H1 (cell line): ENCODE measurements around the gene INPP5A. TPM values are rescaled to one million over a fixed set of nuclear protein-coding genes. Genes with fewer than 3 reads are reported as not detected.

ENCODE experiments used
- CTCF ChIA-PET: fragments of 300-600 bp; sonication (Branson Sonifier 250); formaldehyde crosslinking; loops from one replicate; lab custom pipeline; 2021; ENCODE audit not compliant: partially characterized antibody; lab: Charles Lee
- POLR2A ChIA-PET: fragments of 300-600 bp; sonication (Branson Sonifier 250); formaldehyde crosslinking; loops from one replicate; lab custom pipeline; 2021; ENCODE audit warnings: inconsistent platforms; ENCODE audit not compliant: partially characterized antibody; lab: Charles Lee
- DNase-seq, 2 experiments: peaks; one replicate each; pipeline versions ENCODE4 v3.0.0 to v3.0.0-alpha.2; 2010 to 2022; ENCODE audit warnings: low spot score in 2 of 2, low read depth in 1 of 2, mixed read lengths in 1 of 2
- FAIRE-seq: peaks from 2 replicates; lab custom pipeline; 2011; peaks lifted over from hg19 to GRCh38; lab: Jason Lieb, UNC
- H2AFZ ChIP-seq: 2 replicates; pipeline ENCODE4 v1.8.1; 2012; ENCODE audit warnings: low read length, inconsistent platforms
- H2AK5ac ChIP-seq: 2 replicates; pipeline ENCODE4 v1.6.1; 2013; ENCODE audit warnings: low read depth, low read length
- H2BK120ac ChIP-seq: replicated peaks from 2 replicates; pipeline ENCODE3; 2013; ENCODE audit warnings: low read depth, low read length, inconsistent platforms
- H2BK12ac ChIP-seq: 2 replicates; pipeline ENCODE4 v1.6.1; 2013; ENCODE audit warnings: low read depth, low read length
- H2BK15ac ChIP-seq: 2 replicates; pipeline ENCODE4 v1.6.1; 2013; ENCODE audit warnings: low read length
- H2BK20ac ChIP-seq: 2 replicates; pipeline ENCODE4 v1.6.1; 2013; ENCODE audit warnings: low read length
- H2BK5ac ChIP-seq: 2 replicates; pipeline ENCODE4 v1.6.1; 2013; ENCODE audit warnings: low read depth, low read length
- H3K14ac ChIP-seq: 2 replicates; pipeline ENCODE4 v1.6.1; 2013; ENCODE audit warnings: inconsistent platforms; ENCODE audit not compliant: insufficient read length
- H3K18ac ChIP-seq: 2 replicates; pipeline ENCODE4 v1.6.1; 2013; ENCODE audit warnings: low read length; ENCODE audit errors: extremely low read depth
- H3K23ac ChIP-seq: 2 replicates; pipeline ENCODE4 v1.6.1; 2013; ENCODE audit warnings: inconsistent platforms; ENCODE audit not compliant: insufficient read length
- H3K23me2 ChIP-seq: 2 replicates; pipeline ENCODE4 v1.6.1; 2013; ENCODE audit warnings: low read depth, low read length
- H3K27ac ChIP-seq: 2 replicates; pipeline ENCODE4 v1.6.1; 2011; ENCODE audit warnings: low read depth, low read length, inconsistent platforms
- H3K27me3 ChIP-seq, 4 experiments: replicated peaks in 1 of 4; 1 replicate in 1 of 4; 2 replicates in 3 of 4; pipeline versions ENCODE4 v1.6.1 to v1.8.1; 2011 to 2013; ENCODE audit warnings: low read length in 3 of 4, mild to moderate bottlenecking in 3 of 4, inconsistent platforms in 2 of 4, mixed read lengths in 2 of 4, moderate library complexity in 1 of 4; ENCODE audit not compliant: control insufficient read depth in 3 of 4, insufficient read depth in 3 of 4; ENCODE audit errors: extremely low read depth in 1 of 4
- H3K36me3 ChIP-seq, 4 experiments: 2 replicates each; pipeline versions ENCODE4 v1.6.1 to v1.8.1; 2011 to 2013; ENCODE audit warnings: mild to moderate bottlenecking in 4 of 4, low read length in 3 of 4, moderate library complexity in 2 of 4, control low read depth in 1 of 4, inconsistent platforms in 1 of 4; ENCODE audit not compliant: insufficient read depth in 4 of 4, control insufficient read depth in 2 of 4
- H3K4ac ChIP-seq: replicated peaks from 2 replicates; pipeline ENCODE3; 2013; ENCODE audit warnings: low read length, low read depth, mixed read lengths, inconsistent platforms; ENCODE audit not compliant: insufficient read length
- H3K4me1 ChIP-seq, 4 experiments: replicated peaks in 1 of 4; 1 replicate in 1 of 4; 2 replicates in 3 of 4; pipeline versions ENCODE4 v1.6.1 to v1.8.1; 2011 to 2013; ENCODE audit warnings: low read length in 3 of 4, inconsistent platforms in 2 of 4, mixed read lengths in 1 of 4; ENCODE audit not compliant: insufficient read depth in 4 of 4, control insufficient read depth in 3 of 4
- H3K4me2 ChIP-seq, 2 experiments: 2 replicates each; pipeline versions ENCODE4 v1.6.1 to v1.8.1; 2011 to 2013; ENCODE audit warnings: low read depth in 2 of 2, low read length in 2 of 2, control low read depth in 1 of 2, inconsistent platforms in 1 of 2, mild to moderate bottlenecking in 1 of 2; ENCODE audit not compliant: insufficient read depth in 1 of 2
- H3K4me3 ChIP-seq, 4 experiments: fragments of 200-600, 300-600 bp in 1 of 4; sonication (generic), shearing (Covaris generic), sonication (Bioruptor Twin) in 1 of 4; 2 replicates each; pipeline versions ENCODE4 v1.5.1 to v1.8.1; 2011 to 2016; ENCODE audit warnings: low read length in 4 of 4, low read depth in 3 of 4, control low read depth in 2 of 4, inconsistent platforms in 2 of 4, mild to moderate bottlenecking in 2 of 4, mixed read lengths in 1 of 4, moderate library complexity in 1 of 4; ENCODE audit not compliant: insufficient read depth in 2 of 4; ENCODE audit errors: extremely low read depth in 1 of 4
- H3K56ac ChIP-seq: replicated peaks from 2 replicates; pipeline ENCODE3; 2013; ENCODE audit warnings: low read depth, mild to moderate bottlenecking, mixed read lengths, low read length, inconsistent platforms; ENCODE audit not compliant: insufficient read length
- H3K79me1 ChIP-seq: 2 replicates; pipeline ENCODE4 v1.6.1; 2013; ENCODE audit warnings: low read depth, low read length, control low read depth
- H3K79me2 ChIP-seq, 2 experiments: 2 replicates each; pipeline versions ENCODE4 v1.6.1 to v1.8.1; 2012 to 2013; ENCODE audit warnings: low read length in 2 of 2, mild to moderate bottlenecking in 2 of 2, inconsistent platforms in 1 of 2; ENCODE audit not compliant: insufficient read depth in 2 of 2, control insufficient read depth in 1 of 2
- H3K9ac ChIP-seq, 4 experiments: replicated peaks in 1 of 4; 1 replicate in 1 of 4; 2 replicates in 3 of 4; pipeline versions ENCODE4 v1.6.1 to v1.8.1; 2011 to 2013; ENCODE audit warnings: low read depth in 3 of 4, low read length in 3 of 4, control low read depth in 2 of 4, mild to moderate bottlenecking in 2 of 4, moderate library complexity in 2 of 4, inconsistent platforms in 1 of 4; ENCODE audit errors: extremely low read depth in 1 of 4
- H3K9me3 ChIP-seq, 2 experiments: 2 replicates each; pipeline versions ENCODE4 v1.6.1 to v1.8.1; 2012 to 2013; ENCODE audit warnings: mild to moderate bottlenecking in 2 of 2, moderate library complexity in 2 of 2, control low read depth in 1 of 2, inconsistent platforms in 1 of 2, low read depth in 1 of 2, low read length in 1 of 2, mixed read lengths in 1 of 2; ENCODE audit not compliant: insufficient read depth in 2 of 2
- H4K20me1 ChIP-seq, 2 experiments: replicated peaks in 1 of 2; 2 replicates each; pipeline versions ENCODE3 to v1.8.1; 2011 to 2013; ENCODE audit warnings: inconsistent platforms in 2 of 2, low read length in 2 of 2, mild to moderate bottlenecking in 1 of 2; ENCODE audit not compliant: insufficient read depth in 2 of 2, control insufficient read depth in 1 of 2
- H4K5ac ChIP-seq: 2 replicates; pipeline ENCODE4 v1.6.1; 2013; ENCODE audit warnings: low read length, low read depth, mixed read lengths, inconsistent platforms; ENCODE audit not compliant: insufficient read length
- H4K8ac ChIP-seq: 2 replicates; pipeline ENCODE4 v1.8.0; 2013; ENCODE audit warnings: mild to moderate bottlenecking, moderate library complexity, low read length, inconsistent platforms; ENCODE audit not compliant: insufficient read depth; ENCODE audit errors: extremely low read depth
- H4K91ac ChIP-seq: replicated peaks from 2 replicates; pipeline ENCODE3; 2013; ENCODE audit warnings: low read length, mixed read lengths, inconsistent platforms; ENCODE audit not compliant: insufficient read length
- CBX8 ChIP-seq: fragments of 300-800, 300-1000 bp; sonication (generic); IDR thresholded peaks from 2 replicates; pipeline ENCODE4 v1.7.1; 2016; ENCODE audit warnings: low read depth, low read length, borderline replicate concordance
- EP300 ChIP-seq, 2 experiments: IDR thresholded peaks; 1 replicate in 1 of 2; 2 replicates in 1 of 2; pipeline ENCODE4 v1.6.1; 2011 to 2012; ENCODE audit warnings: low read depth in 2 of 2, low read length in 2 of 2, mild to moderate bottlenecking in 2 of 2, borderline replicate concordance in 1 of 2, inconsistent platforms in 1 of 2, moderate library complexity in 1 of 2
- GABPA ChIP-seq: IDR thresholded peaks from 2 replicates; pipeline ENCODE4 v1.6.1; 2011; ENCODE audit warnings: mild to moderate bottlenecking, low read length, moderate library complexity, borderline replicate concordance; ENCODE audit not compliant: insufficient read depth
- GTF2F1 ChIP-seq: IDR thresholded peaks from 2 replicates; pipeline ENCODE4 v1.6.1; 2012; ENCODE audit warnings: low read depth, low read length, improper control_type of control experiment, borderline replicate concordance
- JUND ChIP-seq: IDR thresholded peaks from 2 replicates; pipeline ENCODE4 v1.6.1; 2011; ENCODE audit warnings: mild to moderate bottlenecking, improper control_type of control experiment, low read length
- KDM5A ChIP-seq: fragments of 200-600 bp; IDR thresholded peaks from 2 replicates; pipeline ENCODE4 v1.7.1; 2012; ENCODE audit warnings: mild to moderate bottlenecking, low read length, inconsistent platforms, mixed read lengths
- RFX5 ChIP-seq: IDR thresholded peaks from 2 replicates; pipeline ENCODE4 v1.6.1; 2011; ENCODE audit warnings: low read depth, low read length, improper control_type of control experiment, borderline replicate concordance
- RNF2 ChIP-seq: fragments of 200-900, 300-1000 bp; sonication (generic); IDR thresholded peaks from 2 replicates; pipeline ENCODE4 v1.7.1; 2016; ENCODE audit warnings: borderline replicate concordance, low read depth, mild to moderate bottlenecking, antibody characterized with exemption, low read length; ENCODE audit not compliant: poor library complexity, severe bottlenecking; ENCODE audit errors: missing control alignments
- SIX5 ChIP-seq: IDR thresholded peaks from 2 replicates; pipeline ENCODE4 v1.6.1; 2011; ENCODE audit warnings: mild to moderate bottlenecking, low read depth, low read length
- WGBS, 2 experiments: shearing (Covaris generic) in 1 of 2; methylation state at CpG; one replicate each; pipeline versions ENCODE4 v1.1.6 to v1.1.7; 2013 to 2015; ENCODE audit warnings: low lambda C conversion rate in 2 of 2, mixed read lengths in 2 of 2, inconsistent platforms in 1 of 2, low coverage in 1 of 2, missing lambda C conversion rate in 1 of 2; ENCODE audit not compliant: insufficient replicate concordance in 2 of 2, insufficient coverage in 1 of 2, insufficient read length in 1 of 2; ENCODE audit errors: extremely low coverage in 1 of 2, missing lambda C conversion rate in 1 of 2; 5-methylcytosine and 5-hydroxymethylcytosine counted together
- polyA plus RNA-seq, 7 experiments: library from polyadenylated mRNA; depleted of rRNA in 3 of 7; stranded (reverse) in 5 of 7; unstranded in 2 of 7; fragments of >200 nt in 5 of 7; fragments of 200-250 nt in 2 of 7; gene quantifications; 1 replicate in 5 of 7; 2 replicates in 1 of 7; 4 replicates in 1 of 7; pipeline versions ENCODE4 v1.2.1 to v1.2.3, GENCODE V29; 2011 to 2013; ENCODE audit warnings: missing spikeins in 2 of 7, mixed read lengths in 2 of 7
- total RNA-seq: library from RNA; stranded (reverse); fragmentation: NEBNext Ultra II Directional; extraction: Animal tissue kit (Norgen Biotek cat#: 25700); gene quantifications from 2 replicates; pipeline ENCODE4 v1.2.1, GENCODE V29; 2021
- TF ChIP-seq, protein P1 (sequence below): IDR thresholded peaks from 2 replicates; pipeline ENCODE4 v1.6.1; 2011; ENCODE audit warnings: low read length, improper control_type of control experiment

INPP5A gene
- total and polyA plus RNA-seq, 2 of the 8 experiments (the other 6 are each of a cell fraction or from before 2014, with no cell fraction given), result 19.7 to 27.5 TPM

DNA sequence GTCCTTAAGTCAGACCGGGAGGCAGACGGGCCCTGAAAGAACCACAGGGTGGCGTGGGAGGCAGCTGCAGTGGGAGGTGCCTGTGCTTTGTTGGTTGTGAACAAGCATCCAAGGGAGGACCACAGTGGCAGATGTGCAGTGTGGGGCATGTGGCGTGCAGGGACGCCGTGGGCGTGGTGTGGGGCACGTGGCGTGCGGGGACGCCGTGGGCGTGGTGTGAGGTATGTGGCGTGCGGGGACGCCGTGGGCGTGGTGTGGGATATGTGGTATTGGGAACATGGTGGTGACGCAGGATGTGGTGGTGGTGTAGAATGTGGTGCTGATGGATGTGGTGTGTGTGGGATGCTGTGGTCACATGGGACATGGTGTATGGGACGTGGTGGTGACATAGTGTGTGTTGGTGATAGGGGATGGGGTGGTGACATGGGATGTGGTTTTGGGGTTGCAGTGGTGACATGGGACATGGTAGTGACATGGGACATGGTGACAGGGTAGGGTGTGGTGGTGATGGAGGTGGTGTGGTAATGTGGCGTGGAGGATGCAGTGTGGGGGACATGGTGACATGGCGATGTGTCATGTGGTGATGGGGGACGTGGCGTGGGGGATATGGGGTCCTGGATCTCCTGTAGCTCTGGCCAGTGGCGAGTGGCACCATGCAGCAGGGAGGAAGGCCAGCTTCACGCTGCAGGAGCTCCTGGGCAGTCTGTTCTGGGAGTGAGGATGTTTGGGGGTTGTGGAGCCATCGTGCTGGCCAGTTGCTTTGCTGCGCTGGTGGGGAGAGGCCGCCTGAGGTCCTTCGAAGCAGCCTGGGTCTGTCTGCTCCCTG lies 78.8 kb downstream of the INPP5A start:
- no peak overlapping the region for H3K4me3 ChIP-seq
- peaks cover 0 to 7% (median under 1%) of the 10 kb centered on the region in 4 experiments; a peak in 2 of 7 replicates for H3K27me3 ChIP-seq
- no peak overlapping the region for H4K5ac ChIP-seq
- H2BK120ac ChIP-seq, result no peak overlapping the region
- 92% methylated on average over 30 of the region's 30 CpGs; no CpG with 5 or more reads in 1 of the 2 experiments for WGBS, 2 experiments
- FAIRE-seq (no peak), DNase-seq (no peak)
- no peak overlapping the region for H3K56ac ChIP-seq
- H2BK15ac ChIP-seq, result peak overlapping the region; percentile 61; the same call in 1 of the 2 replicates
- no peak overlapping the region for H3K4me2 ChIP-seq
- H3K23ac ChIP-seq, result no peak overlapping the region
- no peak overlapping the region for H3K4ac ChIP-seq
- H3K79me2 ChIP-seq, result no peaks in the 10 kb centered on the region
- H2BK20ac ChIP-seq, result 0 out of 2 replicates have a peak overlapping the region, but pooled peaks have one; percentile 61
- no peak overlapping the region for H4K91ac ChIP-seq
- no peak overlapping the region for H3K27ac ChIP-seq
- H3K23me2 ChIP-seq, result peaks cover 5% of the 10 kb centered on the region; the same call in 1 of the 2 replicates
- POLR2A ChIA-PET, result no interaction called here
- H3K9me3 ChIP-seq, result peaks cover 17 to 27% of the 10 kb centered on the region in 2 experiments
- H3K79me1 ChIP-seq, result peaks cover 4% of the 10 kb centered on the region
- peaks cover 0 to 5% of the 10 kb centered on the region in 2 experiments for H4K20me1 ChIP-seq
- H2BK5ac ChIP-seq, result no peak overlapping the region
- H3K14ac ChIP-seq, result no peak overlapping the region
- peak overlapping the region; percentile 14; the same call in 1 of the 2 replicates for H4K8ac ChIP-seq
- no peak overlapping the region for H3K18ac ChIP-seq
- H3K36me3 ChIP-seq, result no peaks in the 10 kb centered on the region
- H2AK5ac ChIP-seq, result no peak overlapping the region
- CTCF ChIA-PET, result interaction anchor here (0.6 to 1.4 kb wide), 7 partner anchors 9 to 672 kb away, joined by 3 read pairs; no protein-coding TSS in a partner anchor
- H3K4me1 ChIP-seq, result no peaks in the 10 kb centered on the region; a peak in 2 of 7 replicates
- H2AFZ ChIP-seq, result no peak overlapping the region
- H3K9ac ChIP-seq, result no peak overlapping the region
- H2BK12ac ChIP-seq, result no peak overlapping the region; the same call in 1 of the 2 replicates
- TF ChIP-seq GABPA (no peak), JUND (no peak), CBX8 (no peak), GTF2F1 (no peak), KDM5A (no peak), SIX5 (no peak), RNF2 (no peak), RFX5 (no peak), EP300 (IDR thresholded peaks at IDR 0.05; ENCODE audit: borderline replicate concordance in 1 of 2, low read depth in 2 of 2, low read length in 2 of 2) (no peak)
- TF ChIP-seq, protein P1, sequence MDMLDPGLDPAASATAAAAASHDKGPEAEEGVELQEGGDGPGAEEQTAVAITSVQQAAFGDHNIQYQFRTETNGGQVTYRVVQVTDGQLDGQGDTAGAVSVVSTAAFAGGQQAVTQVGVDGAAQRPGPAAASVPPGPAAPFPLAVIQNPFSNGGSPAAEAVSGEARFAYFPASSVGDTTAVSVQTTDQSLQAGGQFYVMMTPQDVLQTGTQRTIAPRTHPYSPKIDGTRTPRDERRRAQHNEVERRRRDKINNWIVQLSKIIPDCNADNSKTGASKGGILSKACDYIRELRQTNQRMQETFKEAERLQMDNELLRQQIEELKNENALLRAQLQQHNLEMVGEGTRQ, result no peak
